Gastrocnemius medialis (tissue), 4 donors: ENCODE measurements around the gene CSH2.

Source experiments
- CTCF ChIP-seq, 5 experiments: fragments of 450-650 bp in 3 of 5; fragments of 200-600 bp in 2 of 5; sonication (generic) in 2 of 5; IDR thresholded peaks in 4 of 5; conservative IDR thresholded peaks in 1 of 5; 1 replicate in 4 of 5; 2 replicates in 1 of 5; pipeline ENCODE4 v1.5.1; 2016 to 2019; ENCODE audit warnings: antibody characterized with exemption in 5 of 5, mild to moderate bottlenecking in 3 of 5, moderate library complexity in 3 of 5
- POLR2A ChIP-seq, 2 donors: fragments of 450-650 bp; IDR thresholded peaks; one replicate each; pipeline ENCODE4 v1.6.1; 2017; ENCODE audit warnings: antibody characterized with exemption in 2 of 2, mild to moderate bottlenecking in 2 of 2, moderate library complexity in 2 of 2

GRCh38 chr17:63880706-63881105 is 7.2 kb upstream of the CSH2 start:
- TF ChIP-seq CTCF (IDR thresholded peaks at IDR 0.05 in 4 of 5, conservative IDR thresholded peaks at IDR 0.05 in 1 of 5) (no peak), POLR2A (IDR thresholded peaks at IDR 0.05) (no peak)
